Right atrium auricular region (tissue), 2 donors: ENCODE data around the gene CALML6. TPM values are rescaled to one million over a fixed set of nuclear protein-coding genes. Genes with fewer than 3 reads are reported as not detected.

Experiments used
- DNase-seq: peaks from one replicate; pipeline ENCODE4 v3.0.0-alpha.2; 2019; ENCODE audit warnings: low spot score
- H3K27ac ChIP-seq, 2 donors: fragments of 200-600 bp; sonication (generic); 1 replicate in 1 of 2; 2 replicates in 1 of 2; pipeline ENCODE4 v1.5.1; 2016 to 2019
- H3K27me3 ChIP-seq, 2 donors: fragments of 200-600 bp; sonication (generic); one replicate each; pipeline versions ENCODE4 v1.5.1 to v1.6.0; 2017 to 2019
- H3K36me3 ChIP-seq: fragments of 200-600 bp; sonication (generic); one replicate; pipeline ENCODE4 v1.5.1; 2016
- H3K4me1 ChIP-seq, 2 donors: fragments of 200-600 bp; sonication (generic); one replicate each; pipeline versions ENCODE4 v1.5.1 to v1.6.0; 2017 to 2019
- H3K4me3 ChIP-seq, 2 donors: fragments of 200-600 bp; sonication (generic); 1 replicate in 1 of 2; 2 replicates in 1 of 2; pipeline ENCODE4 v1.5.1; 2017 to 2019; ENCODE audit warnings: mild to moderate bottlenecking in 1 of 2, moderate library complexity in 1 of 2
- H3K9me3 ChIP-seq, 2 donors: fragments of 200-600 bp; sonication (generic); one replicate each; pipeline ENCODE4 v1.5.1; 2019
- total RNA-seq, 2 donors: library from RNA; depleted of rRNA; stranded (reverse); fragments of >200 nt; gene quantifications; one replicate each; pipeline ENCODE4 v1.1.0, GENCODE V29; 2016
- TF ChIP-seq, protein P1 (sequence below), 2 donors: fragments of 200-600 bp; sonication (generic); IDR thresholded peaks; one replicate each; pipeline ENCODE4 v1.5.1; 2019; ENCODE audit warnings: antibody characterized with exemption in 2 of 2

The CALML6 gene
- total RNA-seq, 2 donors from 2014 or later: not detected

DNA sequence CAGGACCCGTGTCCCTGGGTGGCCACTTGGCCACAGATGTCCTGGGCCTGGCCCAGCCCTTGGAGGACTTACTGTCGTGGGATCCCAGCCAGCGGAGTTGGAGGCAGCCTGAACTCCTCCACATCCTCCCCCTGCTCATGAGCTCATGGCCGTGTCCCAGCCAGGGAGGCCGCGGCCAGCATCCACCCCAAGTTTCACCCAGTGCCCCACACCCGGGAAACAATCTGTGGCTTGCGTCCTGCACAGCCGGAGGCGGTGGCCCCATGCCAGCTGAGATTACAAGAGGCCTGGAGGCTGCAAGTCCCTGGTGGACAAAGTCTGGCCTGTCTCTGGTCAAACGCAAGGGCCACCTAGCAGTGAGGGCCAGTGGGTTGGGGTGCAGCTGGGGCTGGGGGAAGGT, 31.5 kb downstream of the CALML6 start:
- TF ChIP-seq, protein P1, sequence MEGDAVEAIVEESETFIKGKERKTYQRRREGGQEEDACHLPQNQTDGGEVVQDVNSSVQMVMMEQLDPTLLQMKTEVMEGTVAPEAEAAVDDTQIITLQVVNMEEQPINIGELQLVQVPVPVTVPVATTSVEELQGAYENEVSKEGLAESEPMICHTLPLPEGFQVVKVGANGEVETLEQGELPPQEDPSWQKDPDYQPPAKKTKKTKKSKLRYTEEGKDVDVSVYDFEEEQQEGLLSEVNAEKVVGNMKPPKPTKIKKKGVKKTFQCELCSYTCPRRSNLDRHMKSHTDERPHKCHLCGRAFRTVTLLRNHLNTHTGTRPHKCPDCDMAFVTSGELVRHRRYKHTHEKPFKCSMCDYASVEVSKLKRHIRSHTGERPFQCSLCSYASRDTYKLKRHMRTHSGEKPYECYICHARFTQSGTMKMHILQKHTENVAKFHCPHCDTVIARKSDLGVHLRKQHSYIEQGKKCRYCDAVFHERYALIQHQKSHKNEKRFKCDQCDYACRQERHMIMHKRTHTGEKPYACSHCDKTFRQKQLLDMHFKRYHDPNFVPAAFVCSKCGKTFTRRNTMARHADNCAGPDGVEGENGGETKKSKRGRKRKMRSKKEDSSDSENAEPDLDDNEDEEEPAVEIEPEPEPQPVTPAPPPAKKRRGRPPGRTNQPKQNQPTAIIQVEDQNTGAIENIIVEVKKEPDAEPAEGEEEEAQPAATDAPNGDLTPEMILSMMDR (IDR thresholded peaks at IDR 0.05): no peak
- Histone ChIP-seq H3K9me3 (no peaks in the 10 kb centered on the region), H3K36me3 (no peaks in the 10 kb centered on the region), H3K4me1 (peaks cover 0 to 17% of the 10 kb centered on the region in 2 donors), H3K4me3 (no peak overlapping the region), H3K27ac (no peak overlapping the region), H3K27me3 (no peaks in the 10 kb centered on the region)
- DNase-seq: no peak

DNA sequence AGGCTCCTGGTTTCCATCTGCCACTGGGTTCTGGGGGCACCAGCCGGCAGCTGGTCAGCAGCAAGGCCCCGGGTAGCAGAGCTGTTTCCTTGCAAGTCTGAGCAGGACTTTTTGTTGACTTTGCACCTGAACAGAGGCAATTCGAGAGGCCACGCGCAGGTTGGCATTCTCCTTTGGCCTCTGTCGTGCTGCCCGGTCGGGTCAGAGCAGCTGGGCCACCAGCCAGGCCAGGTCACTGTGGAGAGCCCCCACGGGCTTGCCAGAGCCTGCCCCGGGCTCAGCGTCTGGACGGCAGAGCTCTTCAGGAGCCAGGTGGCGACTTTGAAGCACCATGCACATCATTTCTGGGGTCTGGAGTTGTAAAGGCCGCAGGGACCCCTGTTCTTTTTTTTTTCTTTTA, 32.4 kb downstream of the CALML6 start:
- Histone ChIP-seq H3K36me3 (no peaks in the 10 kb centered on the region), H3K9me3 (no peaks in the 10 kb centered on the region), H3K27me3 (no peaks in the 10 kb centered on the region), H3K4me3 (no peak overlapping the region), H3K27ac (no peak overlapping the region), H3K4me1 (peaks cover 0 to 17% of the 10 kb centered on the region in 2 donors)
- DNase-seq: no peak
- TF ChIP-seq, protein P1 (IDR thresholded peaks at IDR 0.05): no peak

DNA sequence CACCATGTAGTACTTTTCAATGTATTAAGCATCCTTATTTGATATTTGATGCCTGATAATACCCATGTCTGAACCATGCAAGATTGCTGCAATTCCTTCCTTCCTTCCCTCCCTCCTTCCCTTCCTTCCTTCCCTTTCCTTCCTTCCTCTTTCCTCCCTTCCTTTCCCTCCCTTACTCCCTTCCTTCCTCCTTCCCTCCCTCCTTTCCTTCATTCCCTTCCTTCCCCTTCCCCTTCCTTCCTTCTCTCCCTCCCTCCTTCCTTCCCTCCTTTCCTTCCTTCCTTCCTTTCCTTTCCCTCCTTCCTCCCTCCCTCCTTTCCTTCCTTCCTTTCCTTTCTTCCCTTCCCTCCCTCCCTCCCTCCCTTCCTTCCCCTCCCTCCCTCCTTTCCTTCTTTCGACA, 33.7 kb downstream of the CALML6 start:
- H3K9me3 ChIP-seq: no peaks in the 10 kb centered on the region
- H3K36me3 ChIP-seq: no peaks in the 10 kb centered on the region
- TF ChIP-seq, protein P1 (IDR thresholded peaks at IDR 0.05): no peak
- no peaks in the 10 kb centered on the region for H3K27me3 ChIP-seq
- peaks cover 0 to 15% of the 10 kb centered on the region in 2 donors for H3K4me1 ChIP-seq
- DNase-seq: no peak
- H3K4me3 ChIP-seq: no peak overlapping the region
- H3K27ac ChIP-seq: no peak overlapping the region

DNA sequence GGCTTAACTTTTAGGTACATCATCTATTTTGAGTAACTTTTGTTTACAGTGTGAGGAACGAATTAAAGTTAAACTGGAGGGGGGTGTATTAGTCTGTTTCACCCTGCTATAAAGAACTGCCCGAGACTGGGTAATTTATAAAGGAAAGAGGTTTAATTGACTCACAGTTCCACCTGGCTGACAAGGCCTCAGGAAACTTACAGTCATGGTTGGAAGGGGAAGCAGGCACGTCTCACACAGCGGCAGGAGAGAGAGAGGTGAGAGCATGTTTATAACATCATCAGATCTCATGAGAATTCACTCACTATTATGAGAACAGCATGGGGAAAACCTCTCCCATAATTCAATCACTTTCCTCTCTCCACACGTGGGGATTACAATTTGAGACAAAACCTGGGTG, 35.9 kb downstream of the CALML6 start:
- Histone ChIP-seq H3K36me3 (no peaks in the 10 kb centered on the region), H3K27ac (no peak overlapping the region), H3K9me3 (no peaks in the 10 kb centered on the region), H3K4me1 (peaks cover 0 to 8% of the 10 kb centered on the region in 2 donors), H3K4me3 (no peak overlapping the region), H3K27me3 (no peaks in the 10 kb centered on the region)
- TF ChIP-seq, protein P1 (IDR thresholded peaks at IDR 0.05): no peak
- DNase-seq: no peak

DNA sequence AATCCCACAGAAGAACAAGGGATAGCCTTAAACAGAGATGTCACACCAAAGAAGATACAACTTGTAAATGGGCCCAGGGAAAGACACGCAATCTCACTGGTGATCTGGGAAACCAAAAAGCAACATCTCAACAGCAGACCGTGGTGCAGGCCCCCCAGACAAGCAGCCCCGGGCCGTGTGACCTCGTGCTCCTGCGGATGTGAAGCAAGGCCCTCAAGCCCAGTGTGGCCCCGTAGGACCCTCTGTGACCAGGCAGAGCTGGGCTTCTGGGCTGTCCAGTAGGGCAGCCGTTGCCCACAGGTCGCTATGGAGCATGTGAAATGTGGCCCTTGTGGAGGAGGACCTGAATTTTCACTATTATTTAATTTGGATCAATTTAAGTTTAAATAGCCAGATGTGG, 39.0 kb downstream of the CALML6 start:
- no peak for DNase-seq
- no peaks in the 10 kb centered on the region for H3K27me3 ChIP-seq
- TF ChIP-seq, protein P1 (IDR thresholded peaks at IDR 0.05): no peak

DNA sequence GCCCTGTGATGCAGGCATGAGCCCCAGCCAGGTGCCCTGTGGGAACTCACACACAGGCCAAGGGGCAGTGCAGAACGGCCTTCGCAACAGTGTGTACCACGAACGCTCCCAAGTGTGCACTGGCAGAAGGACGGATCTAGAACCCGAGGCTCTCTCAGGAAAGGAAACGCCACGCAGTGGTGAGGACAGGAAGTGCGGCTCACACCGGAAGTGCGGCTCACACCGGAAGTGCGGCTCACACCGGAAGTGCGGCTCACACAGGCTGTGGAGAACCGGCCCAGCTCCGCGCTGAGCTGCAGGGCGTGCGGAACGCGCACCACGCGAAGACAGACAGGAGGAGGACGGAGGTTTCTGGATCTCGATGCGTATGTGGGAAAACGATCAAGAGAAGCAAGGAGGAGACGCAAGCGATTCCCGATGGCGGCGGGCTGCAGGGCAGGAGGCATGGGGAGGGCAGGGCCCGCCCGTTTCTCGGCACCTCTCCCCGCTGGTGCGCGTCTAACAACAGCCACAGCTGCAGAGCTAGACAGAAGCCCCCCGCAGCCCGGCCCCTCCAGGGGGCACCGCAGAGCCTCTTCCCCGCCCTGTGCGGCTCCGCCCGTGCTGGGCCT, 39.9 kb downstream of the CALML6 start:
- no peak for DNase-seq
- Histone ChIP-seq H3K27me3 (no peaks in the 10 kb centered on the region), H3K36me3 (no peaks in the 10 kb centered on the region), H3K9me3 (no peaks in the 10 kb centered on the region), H3K27ac (no peak overlapping the region), H3K4me3 (no peak overlapping the region), H3K4me1 (peaks cover 0 to 6% of the 10 kb centered on the region in 2 donors)
- TF ChIP-seq, protein P1 (IDR thresholded peaks at IDR 0.05): no peak

More for the DNA sequence above, 39.0 kb downstream of the CALML6 start:
- no peaks in the 10 kb centered on the region for H3K9me3 ChIP-seq
- no peaks in the 10 kb centered on the region for H3K4me1 ChIP-seq
- no peak overlapping the region for H3K27ac ChIP-seq
- no peak overlapping the region for H3K4me3 ChIP-seq
- H3K36me3 ChIP-seq: no peaks in the 10 kb centered on the region
